Stimulated activated naive CD4-positive, alpha-beta T cell (primary cell): ENCODE measurements around the gene FAXC.
"Not testable (repeated sequence)": the region's sequence is repeated elsewhere in the genome, so short reads cannot be mapped to it uniquely, and the experiment has no call there.

Experiments used
- DNase-seq, 6 experiments: peaks; one replicate each; lab custom pipeline; 2025; lab: John Stamatoyannopoulos, UW

The FAXC gene

GRCh38 chr6:99285881-99286280 is 63.6 kb downstream of the FAXC start:
- DNase-seq, result no peak

- DNase-seq, result no peak
Measured at GRCh38 chr6:99282479-99283062, 66.9 kb downstream of the FAXC start.

DNA sequence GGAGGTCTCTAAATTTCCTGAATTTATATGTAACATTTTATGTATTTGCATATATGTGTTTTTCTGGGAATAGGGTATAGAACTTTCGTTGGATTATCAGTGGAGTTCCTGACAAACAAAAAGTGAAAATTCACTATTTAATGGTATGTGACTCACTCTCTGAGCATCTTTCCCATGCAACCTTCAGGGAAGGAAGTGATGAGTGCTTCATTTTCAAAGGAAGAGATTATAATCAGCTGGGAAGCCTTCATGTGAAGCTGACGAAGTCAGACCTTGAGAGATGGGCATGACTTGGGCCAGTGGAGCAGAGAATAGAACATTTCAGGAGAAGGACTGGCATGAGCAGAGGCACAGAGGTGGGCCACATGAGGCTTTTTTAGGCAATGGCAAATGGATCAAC is 72.7 kb downstream of the FAXC start:
- no peak for DNase-seq

- DNase-seq, result no peak
Measured at GRCh38 chr6:99270826-99271225, 78.6 kb downstream of the FAXC start.

GRCh38 chr6:99270030-99270429 is 79.4 kb downstream of the FAXC start:
- no peak for DNase-seq

DNA sequence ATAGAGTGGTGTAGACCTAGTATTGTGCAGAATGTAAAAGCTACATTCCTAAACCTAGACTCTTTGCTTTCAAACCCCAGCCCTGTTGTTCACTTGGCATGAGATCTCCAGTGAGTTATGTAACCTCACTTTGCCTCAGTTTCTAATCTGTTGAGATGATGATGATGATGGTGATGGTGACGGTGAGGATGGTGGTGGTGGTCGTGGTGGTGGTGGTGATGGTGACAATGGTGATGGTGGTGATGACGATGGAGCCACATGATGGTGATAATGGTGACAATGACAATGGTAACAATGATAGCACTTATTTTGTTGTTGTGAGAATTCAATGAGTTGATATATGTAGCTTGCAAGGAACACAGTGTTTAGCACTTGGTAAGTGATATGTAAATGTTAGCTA is 80.3 kb downstream of the FAXC start:
- DNase-seq, result no peak

DNA sequence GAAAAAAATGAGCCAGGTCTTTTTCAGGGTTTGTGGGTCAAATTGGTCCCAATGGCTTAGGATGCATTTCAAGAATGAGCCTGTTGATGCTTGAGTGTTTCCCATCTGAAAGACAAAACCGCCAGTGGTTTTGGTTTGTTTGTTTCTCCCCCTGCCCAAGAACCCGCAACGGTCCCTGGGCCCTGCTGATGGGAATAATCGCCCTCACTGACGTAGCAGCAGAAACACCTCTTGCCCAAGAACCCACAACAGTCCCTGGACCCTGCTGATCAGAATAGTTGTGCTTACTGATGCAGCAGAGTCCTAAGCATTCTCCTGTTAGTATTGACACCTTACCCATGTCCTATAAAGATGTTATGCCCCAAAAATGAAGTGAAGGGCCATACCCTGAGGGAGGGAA is 82.5 kb downstream of the FAXC start:
- DNase-seq, result not testable (repeated sequence)

DNA sequence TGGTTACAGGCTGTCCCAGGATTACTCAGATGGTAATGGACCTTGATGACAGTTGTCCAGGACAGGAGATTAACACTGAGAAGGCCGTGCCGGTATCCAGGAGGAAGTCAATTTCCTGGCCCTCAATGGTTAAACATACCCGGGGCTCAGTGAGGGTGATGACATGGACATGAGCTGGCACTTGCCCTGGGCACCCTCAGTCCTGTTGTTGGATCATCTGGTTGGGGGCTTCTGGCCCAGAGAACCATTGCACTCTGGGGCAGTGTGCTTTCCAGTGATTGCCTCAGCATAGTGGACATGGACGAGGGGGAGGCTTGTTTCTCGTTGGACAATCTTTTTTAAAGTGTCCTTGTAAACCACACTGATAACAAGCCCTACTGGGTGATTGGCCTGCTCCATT is 84.0 kb downstream of the FAXC start:
- DNase-seq, result not testable (repeated sequence)

DNA sequence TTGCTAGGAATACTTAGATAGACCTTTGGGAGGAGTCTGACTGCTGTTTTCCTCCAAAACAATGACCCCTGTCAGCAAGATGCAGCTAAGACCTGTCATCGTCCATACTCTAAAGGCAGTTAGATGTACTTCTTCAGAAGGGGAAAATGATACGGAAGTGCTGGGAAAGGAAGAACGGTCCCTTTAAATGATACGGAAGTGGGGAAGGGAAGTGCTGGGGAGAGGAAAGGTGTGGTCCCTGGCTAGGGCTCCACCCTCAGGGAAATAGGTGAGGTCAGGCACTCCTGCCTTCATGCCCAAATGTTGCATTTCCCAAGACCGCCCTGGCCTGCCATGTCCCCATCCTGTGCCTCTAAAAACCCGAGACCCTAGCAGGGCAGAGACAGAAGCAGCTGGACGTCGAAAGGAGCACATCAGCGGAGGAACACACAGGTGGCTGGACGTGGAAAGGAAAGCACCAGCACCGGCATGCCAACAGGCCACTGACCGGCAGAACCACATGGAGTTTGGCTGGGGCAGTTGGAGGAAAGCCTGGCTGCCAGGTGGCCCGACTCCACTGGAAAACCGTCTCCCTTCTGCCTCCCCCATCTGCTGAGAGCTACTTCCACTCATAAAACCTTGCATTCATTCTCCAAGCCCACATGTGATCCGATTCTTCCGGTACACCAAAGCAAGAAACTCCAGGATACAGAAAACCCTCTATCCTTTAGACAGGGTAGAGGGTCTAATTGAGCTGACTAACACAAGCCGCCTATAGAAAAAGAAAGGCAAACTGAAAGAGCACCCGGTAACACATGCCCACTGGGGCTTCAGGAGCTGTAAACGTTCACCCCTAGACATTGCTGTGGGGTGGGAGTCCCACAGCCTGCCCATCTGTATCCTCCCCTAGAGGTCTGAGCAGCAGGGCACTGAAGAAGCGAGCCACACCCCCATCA is 94.6 kb downstream of the FAXC start:
- DNase-seq, result no peak

DNA sequence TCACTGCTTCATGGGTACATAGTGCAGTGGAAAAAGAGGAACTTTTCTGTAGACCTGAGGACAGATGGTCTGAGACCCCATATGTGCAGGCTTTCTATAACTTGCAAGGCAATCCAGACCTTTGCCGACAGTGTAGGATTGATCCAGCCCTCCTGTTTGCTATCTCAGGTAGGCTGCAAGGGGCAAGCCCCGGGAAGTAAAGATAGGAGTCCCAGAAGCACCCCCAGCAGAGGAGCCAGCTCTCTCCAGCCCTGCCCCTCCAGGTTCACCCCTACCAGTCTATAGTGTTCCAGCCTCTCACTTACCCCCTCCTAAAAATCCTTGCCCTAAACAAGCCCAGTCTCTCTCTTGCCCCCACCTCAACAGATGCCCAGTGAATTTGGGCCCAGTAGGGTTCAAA is 96.2 kb downstream of the FAXC start:
- DNase-seq, result no peak

DNA sequence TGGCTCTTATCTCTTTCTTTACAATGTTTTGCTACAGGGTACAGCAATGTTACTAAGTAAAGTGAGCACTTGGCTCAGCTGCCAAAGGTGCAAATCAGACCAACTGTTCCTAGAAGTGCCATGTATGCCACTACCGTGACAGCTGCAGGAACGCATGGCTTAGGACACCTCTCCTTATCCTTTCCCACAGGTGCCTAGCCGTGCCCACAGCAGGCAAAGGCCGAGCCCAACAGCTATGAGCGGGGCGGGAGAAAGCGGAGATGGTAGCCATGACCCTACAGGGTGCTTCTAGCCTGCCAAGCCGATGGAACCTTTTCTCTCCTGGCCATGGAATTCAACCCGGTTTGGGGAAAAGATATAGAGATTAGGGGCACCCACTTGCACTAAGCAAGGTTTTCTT is 97.1 kb downstream of the FAXC start:
- no peak for DNase-seq

DNA sequence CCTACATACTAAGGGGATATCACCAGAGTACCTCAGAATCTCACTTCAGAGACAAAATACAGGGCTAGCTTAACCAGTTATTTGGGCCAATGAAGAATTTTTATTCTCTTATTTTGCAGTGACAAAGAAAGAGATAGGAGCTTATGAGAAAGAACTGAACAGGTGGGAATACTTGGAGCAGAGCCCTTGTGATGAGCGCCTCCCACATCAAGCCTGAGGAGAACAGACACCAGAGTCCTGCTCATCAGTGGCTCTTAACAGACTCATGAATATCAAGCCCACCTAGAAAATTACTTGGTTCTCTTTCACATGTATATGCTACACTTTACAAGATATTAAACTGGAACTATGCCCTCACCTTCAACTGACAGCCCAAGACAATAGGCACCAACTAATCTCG is 99.0 kb downstream of the FAXC start:
- no peak for DNase-seq

DNA sequence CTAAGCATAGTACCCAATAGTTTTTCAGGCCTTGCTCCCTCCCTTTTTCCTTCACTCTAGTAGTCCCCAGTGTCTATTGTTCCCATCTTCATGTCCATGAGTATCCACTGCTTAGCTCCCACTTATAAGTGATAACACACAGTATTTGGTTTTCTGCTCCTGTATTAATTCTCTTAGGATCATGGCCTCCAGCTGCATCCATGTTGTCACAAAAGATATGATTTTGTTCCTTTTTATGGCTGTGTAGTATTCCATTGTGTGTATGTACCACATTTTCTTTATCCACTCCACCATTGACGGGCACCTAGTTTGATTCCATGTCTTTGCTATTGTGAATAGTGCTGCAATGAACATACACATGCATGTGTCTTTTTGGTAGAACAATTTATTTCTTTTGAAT is 102.9 kb downstream of the FAXC start:
- no peak for DNase-seq

- DNase-seq, result no peak
Measured at GRCh38 chr6:99241905-99242534, 107.5 kb downstream of the FAXC start.

DNA sequence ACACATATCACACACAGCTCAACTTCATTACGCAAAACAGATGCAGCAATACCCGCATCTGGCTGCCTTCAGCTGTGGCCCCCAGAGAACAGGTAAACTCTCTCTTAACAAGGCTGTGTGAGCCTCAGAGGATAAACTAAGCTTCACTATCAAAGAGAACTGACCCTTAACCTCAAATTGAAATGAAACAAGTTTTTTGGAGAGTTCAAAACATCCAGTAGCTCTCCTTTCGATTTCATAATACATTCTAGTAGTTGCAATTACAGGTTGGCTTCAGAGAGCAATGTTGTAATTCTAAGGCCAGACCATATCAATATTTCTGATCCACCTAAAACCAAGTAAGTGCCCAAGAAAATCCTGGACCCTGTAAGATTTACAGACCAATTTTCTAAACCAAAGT is 113.5 kb downstream of the FAXC start:
- DNase-seq, result no peak

DNA sequence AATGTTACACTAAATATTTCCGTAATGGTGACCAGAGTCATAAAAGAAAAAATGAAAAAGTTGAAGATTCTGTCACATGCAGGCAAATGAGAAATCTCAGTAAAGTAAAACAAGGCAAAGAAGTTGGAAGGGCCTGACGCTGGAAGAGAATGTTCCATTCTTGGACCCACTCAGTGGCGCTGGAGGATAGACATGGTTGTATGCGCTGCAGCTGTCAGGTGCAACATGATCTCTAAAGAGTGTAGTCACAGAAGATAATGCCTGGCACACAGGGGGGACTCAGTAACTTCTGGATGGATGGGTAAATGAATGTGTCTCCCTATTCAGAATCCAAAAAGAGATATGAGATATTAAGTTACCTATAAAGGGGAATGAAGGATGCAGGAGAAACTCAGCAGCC is 116.3 kb downstream of the FAXC start:
- no peak for DNase-seq

GRCh38 chr6:99232056-99232455 is 117.4 kb downstream of the FAXC start:
- DNase-seq, result no peak

GRCh38 chr6:99225172-99225571 is 124.3 kb downstream of the FAXC start:
- DNase-seq, result no peak
